NB4 (cell line): Measurements from ENCODE around the gene SLC27A4.
"Not testable (repeated sequence)": the region's sequence is repeated elsewhere in the genome, so short reads cannot be mapped to it uniquely, and the experiment has no call there.

Source experiments
- CTCF ChIP-seq: IDR thresholded peaks from one replicate; pipeline ENCODE4 v1.5.1; 2012; ENCODE audit warnings: low read depth, low read length
- MAX ChIP-seq: IDR thresholded peaks from 2 replicates; pipeline ENCODE4 v1.6.1; 2011; ENCODE audit warnings: low read depth, low read length
- POLR2A ChIP-seq: IDR thresholded peaks from 2 replicates; pipeline ENCODE4 v1.6.1; 2011; ENCODE audit warnings: mild to moderate bottlenecking; ENCODE audit not compliant: insufficient read length; ENCODE audit errors: extremely low read depth

GRCh38 chr9:128338852-128339614, 1.3 kb upstream of the SLC27A4 start:
- not testable (repeated sequence) for TF ChIP-seq CTCF, POLR2A, MAX
